Measurements from ENCODE around the gene AP3S2.
"Not testable (repeated sequence)": the region's sequence is repeated elsewhere in the genome, so short reads cannot be mapped to it uniquely, and the experiment has no call there.

The AP3S2 gene

GRCh38 chr15:89799918-89800498 is 93.8 kb downstream of the AP3S2 start:
- no peak for DNase-seq (ENCODE audit: low spot score)

GRCh38 chr15:89799011-89799911 is 94.5 kb downstream of the AP3S2 start:
- DNase-seq (ENCODE audit: low spot score) = no peak

- DNase-seq (ENCODE audit: low spot score) = no peak
Measured at GRCh38 chr15:89797678-89798201, 96.1 kb downstream of the AP3S2 start.

DNA sequence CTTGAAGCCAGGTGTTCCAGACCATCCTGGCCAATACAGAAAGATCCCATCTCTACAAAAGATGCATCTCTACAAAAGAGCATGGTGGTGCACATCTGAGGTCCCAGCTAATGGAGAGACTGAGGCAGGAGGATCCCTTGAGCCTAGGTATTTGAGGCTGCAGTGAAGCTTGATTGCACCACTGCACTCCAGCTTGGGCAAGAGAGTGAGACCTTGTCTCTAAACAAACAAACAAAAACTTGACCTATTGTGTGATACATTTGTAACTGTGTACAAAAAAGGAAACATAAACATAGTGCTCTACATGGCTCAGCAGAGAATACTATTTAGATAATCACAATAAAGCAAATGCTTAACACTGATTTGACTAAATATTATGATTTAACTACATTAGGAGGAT is 97.8 kb downstream of the AP3S2 start:
- DNase-seq (ENCODE audit: low spot score) = no peak

DNA sequence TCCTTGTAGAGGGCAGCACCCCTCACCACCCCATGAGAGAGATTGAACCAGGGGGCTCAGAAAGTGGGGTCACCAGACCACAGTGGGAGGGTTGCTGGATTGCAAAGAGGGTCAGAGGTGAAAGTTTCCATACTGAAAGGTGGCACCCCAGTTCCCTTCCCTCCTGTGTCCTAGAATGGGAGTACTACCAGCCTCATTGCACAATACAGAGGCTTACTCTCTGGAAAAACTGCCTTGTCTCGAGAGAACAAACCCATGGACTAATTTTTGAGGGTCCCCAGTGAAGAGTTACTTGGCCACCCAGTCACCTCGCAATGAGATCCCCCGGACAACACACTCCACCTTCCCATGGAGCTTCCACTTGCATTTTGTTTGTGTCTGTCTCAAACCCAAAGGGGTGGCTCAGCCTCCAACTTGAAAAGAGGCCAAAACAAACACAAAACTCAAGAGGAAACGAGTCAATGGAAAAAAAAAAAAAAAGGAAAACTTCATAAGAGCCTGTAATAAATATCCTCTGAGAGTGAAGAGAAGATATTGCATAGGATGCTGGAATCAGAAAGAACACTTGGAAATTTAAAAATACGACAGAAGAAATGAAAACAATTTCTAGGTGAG is 99.1 kb downstream of the AP3S2 start:
- DNase-seq (ENCODE audit: low spot score) = no peak

- no peak for DNase-seq (ENCODE audit: low spot score)
Measured at GRCh38 chr15:89792106-89792805, 101.5 kb downstream of the AP3S2 start.

DNA sequence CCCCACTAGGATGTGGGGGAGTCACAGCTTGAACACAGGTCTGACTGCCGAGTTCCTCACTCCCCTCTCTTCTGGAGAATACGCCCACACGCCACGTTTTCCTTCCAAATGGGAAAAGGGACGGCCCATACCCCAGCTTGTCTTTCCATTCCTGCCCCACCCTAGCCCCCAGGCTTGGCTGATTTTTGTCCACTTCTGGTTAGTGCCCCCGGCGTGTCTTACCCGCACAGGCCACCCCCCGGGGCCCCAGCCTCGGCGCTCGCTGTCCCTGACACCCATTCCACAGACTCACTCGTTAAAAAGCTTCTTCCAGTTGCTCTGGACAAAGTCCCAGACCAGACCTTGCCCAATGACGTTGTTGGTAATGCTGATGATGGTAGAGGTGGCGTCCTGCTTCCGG is 103.1 kb downstream of the AP3S2 start:
- DNase-seq (ENCODE audit: low spot score) = no peak

DNA sequence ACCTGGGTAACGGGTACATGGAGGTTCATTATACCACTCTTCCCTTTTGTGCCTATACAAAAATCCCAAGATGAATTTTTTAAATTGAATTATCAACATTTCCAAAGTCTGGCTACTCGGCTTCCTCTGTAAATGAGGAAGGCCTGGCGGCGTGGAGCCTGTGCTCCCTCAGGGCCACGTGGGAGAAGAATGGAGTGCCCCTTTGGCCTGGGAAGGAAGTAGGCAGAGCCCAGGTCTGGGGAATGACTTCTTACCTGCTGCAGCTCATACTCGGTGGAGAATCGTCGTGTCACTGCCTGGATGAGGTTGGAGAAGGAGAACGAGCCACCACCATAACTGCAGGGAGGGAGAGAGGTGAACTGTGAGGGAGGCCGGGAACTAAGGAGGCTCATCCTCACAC is 103.6 kb downstream of the AP3S2 start:
- no peak for DNase-seq (ENCODE audit: low spot score)

- DNase-seq (ENCODE audit: low spot score) = not testable (repeated sequence)
Measured at GRCh38 chr15:89788585-89788984, 105.2 kb downstream of the AP3S2 start.

GRCh38 chr15:89787944-89788343 is 105.8 kb downstream of the AP3S2 start:
- no peak for DNase-seq (ENCODE audit: low spot score)

DNA sequence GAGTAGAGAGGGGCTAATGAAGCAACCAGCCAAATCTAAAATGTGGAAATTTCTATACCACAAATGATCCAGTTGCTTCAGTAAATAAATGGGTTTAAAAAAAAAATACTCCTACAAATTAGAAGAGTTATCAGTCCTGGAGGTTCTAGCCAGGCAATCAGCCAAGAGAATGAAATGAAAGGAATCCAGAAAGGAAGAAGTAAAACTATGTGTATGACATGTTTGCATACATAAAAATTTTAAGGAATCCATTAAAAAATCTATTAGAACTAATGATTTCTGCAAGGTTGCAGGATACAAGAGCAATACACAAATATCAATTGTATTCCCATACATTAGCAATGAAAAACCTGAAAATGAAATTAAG is 108.0 kb downstream of the AP3S2 start:
- no peak for DNase-seq (ENCODE audit: low spot score)

DNA sequence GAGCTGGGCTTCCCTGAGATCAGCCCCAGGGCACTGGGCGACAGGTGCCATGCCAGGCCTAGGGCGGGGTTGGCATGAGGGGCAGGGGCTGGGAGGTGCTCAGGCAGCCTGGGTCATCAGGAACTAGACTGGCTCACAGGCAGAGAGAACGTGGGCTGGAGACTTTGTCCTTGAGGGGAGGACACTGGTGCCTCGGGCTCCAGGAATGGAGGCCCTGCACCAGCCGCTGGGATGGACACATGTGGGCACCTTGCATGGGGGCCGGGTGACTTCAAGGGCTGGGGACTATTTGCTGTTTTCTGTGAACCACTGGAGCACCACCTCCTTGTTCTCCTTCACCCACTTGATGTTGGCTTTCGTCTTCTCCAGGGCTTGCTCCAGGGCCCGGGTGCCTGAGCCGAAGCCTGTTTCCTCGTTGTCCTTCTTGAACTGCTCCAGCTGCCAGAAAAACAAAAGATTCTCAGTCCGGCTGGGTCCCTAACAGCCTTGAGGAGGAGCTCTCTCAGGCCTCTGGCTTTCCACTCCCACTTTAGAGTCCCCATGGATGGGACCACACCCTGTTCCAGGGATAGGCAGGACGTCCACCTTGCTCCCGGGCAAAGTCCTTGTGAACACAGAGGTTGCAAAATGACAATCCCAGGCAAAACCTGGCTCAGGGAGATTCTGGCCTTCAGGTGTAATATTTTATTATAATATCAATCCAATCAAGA is 108.6 kb downstream of the AP3S2 start:
- no peak for DNase-seq (ENCODE audit: low spot score)

DNA sequence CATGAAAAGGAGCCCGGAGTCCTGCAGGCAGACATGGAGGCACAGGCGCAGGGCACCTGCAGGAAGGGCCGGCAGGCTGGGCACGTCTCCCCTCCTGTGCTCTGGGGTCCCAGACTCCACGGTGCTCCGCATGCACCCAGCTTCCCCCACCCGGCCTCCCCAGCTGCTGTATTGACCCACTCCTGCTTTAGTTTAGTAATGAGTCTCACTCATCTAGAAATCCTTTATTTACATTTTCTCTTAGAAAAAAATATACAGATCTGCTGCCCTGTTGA is 109.2 kb downstream of the AP3S2 start:
- DNase-seq (ENCODE audit: low spot score) = no peak

DNA sequence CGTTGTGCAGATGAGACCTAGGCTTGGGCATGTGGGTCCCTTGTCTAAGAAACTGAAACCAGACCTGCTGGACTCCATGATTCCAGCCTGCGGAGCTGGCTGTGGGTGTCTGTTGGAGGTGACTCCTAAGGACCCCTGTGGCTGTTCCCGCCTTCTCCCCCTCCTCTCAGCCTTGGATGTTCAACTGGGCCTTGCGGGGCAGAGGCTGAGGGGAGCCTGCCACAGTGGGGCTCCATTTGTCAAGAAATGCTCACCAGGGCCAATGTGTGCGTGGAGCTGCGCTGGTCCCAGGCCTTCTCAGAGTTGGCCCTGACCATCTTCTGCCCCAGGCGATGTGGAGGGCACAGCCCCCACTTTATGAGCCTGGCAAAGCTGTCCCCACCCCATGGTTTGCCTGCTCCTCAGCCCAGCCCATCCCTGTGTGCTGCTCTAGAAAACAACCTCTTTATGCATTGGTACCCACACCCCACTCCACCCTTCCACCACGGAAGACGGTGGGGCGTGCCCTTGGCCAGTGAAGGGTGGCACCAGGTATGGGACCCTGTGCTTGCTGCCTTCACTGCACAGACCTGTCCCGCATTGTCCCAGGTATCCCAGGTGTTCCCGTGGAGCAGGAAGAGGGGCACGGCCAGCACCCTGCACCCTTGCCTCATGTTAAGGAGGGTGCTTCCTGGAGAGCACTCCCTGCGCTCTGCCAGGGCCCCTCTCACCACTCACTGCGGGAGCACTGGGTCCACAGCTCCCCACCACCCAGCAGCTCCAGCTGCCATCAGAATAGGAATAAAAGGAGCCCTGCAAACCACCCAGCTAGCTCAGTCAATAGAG is 109.7 kb downstream of the AP3S2 start:
- no peak for DNase-seq (ENCODE audit: low spot score)

DNA sequence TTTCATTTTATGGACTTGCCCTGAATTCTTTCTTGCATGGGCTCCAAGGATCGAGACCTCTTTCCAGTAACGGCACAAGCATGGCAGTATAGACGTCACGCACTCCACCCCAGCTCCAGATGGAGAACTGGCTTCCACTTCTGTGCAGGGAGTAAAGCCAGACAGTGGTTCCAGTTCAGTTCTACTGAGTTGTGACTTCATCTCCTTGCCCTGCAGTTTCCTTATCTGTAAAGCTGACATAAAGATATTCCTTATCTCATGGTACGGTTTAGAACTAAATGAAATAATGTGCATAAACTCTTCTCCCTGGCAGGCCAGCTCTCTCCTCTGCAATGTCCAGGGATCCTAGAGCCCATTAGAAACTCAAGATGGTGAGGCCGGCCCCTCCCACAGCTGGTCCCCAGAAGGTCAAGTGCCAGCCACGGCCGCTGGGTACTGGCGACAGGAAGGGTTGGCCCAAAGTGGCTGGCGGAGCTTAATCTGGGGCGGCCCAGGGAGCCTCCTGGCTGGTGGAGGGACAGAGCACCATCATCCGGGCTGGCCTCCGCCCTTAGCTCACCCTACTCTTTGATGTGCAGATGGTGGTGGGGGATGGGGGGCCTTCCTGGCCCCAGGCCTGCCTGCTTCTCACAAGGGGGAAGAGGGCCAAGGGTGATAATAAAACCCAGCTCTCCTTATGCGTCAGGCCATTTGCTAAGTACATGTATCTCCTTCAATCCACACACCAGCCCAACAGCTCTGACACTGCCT is 110.5 kb downstream of the AP3S2 start:
- no peak for DNase-seq (ENCODE audit: low spot score)

GRCh38 chr15:89782619-89782950 is 111.2 kb downstream of the AP3S2 start:
- DNase-seq (ENCODE audit: low spot score) = not testable (repeated sequence)

GRCh38 chr15:89781891-89782618 is 111.7 kb downstream of the AP3S2 start:
- DNase-seq (ENCODE audit: low spot score) = no peak

- no peak for DNase-seq (ENCODE audit: low spot score)
Measured at GRCh38 chr15:89781055-89781454, 112.7 kb downstream of the AP3S2 start.

DNA sequence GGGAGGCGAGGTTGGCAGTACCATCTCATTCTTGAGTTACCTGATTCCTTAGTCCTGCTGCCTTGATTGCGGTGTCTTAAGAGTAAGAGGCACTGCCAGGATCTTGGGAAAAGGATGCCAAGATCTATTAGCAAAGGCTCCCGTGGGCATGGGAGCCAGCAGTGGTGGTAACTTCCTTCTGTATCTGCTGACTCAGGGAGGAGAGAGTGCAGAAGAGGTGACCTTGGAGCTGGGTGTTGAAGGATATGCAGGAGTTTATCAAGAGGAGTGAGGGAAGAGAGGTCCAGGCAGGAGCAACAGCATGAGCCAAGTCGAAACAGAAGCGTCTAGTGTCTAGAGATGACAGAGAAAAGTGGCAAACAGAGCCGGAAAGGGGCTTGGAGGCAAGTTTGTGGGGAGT is 113.2 kb downstream of the AP3S2 start:
- DNase-seq (ENCODE audit: low spot score) = no peak

All from CD4-positive, alpha-beta T cell treated with Interleukin-2 at 100 ng/mL for 4 hours (primary cell).